Measurements from ENCODE around the gene CFHR1.
"Not testable (repeated sequence)": the region's sequence is repeated elsewhere in the genome, so short reads cannot be mapped to it uniquely, and the experiment has no call there.

CFHR1 gene

DNA sequence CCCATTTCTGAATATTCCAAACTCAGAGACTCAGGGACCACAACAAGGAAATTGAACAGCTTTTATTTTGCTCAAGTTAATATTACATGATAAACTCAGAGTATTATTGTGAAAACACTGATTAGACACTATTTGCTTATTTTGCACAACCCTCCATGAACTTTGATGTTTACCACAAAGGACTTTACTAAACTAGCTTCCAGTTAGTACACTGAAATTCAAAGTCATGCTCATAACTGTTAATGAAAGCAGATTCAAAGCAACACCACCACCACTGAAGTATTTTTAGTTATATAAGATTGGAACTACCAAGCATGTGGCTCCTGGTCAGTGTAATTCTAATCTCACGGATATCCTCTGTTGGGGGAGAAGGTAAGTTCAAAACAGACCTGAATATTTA, at the start of gene CFHR1:
Gene CFHR1 (plus strand): TSS at position 201 of the 400 bp plus-strand sequence. CDS start 114 bp downstream, at position 315.
- DNase-seq: not testable (repeated sequence)

DNA sequence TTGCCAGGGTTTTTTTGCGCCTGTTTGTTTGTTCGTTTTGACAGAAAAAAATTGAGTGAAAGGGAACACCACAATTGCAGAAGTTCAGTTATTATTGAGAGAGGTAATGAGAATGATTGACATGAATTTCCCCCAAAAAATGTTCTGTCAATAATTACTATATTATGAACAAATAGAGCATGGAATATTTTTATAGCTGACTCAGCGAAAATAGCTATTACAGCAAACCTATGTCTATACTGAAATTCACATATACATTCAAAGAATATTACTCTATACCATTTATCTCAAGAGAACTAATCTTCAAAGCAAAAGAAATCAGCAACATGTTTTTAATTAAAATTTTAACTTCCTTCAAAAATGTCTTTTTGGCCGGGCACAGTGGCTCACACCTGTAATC, 49.7 kb upstream of the CFHR1 start:
- DNase-seq: not testable (repeated sequence)

DNA sequence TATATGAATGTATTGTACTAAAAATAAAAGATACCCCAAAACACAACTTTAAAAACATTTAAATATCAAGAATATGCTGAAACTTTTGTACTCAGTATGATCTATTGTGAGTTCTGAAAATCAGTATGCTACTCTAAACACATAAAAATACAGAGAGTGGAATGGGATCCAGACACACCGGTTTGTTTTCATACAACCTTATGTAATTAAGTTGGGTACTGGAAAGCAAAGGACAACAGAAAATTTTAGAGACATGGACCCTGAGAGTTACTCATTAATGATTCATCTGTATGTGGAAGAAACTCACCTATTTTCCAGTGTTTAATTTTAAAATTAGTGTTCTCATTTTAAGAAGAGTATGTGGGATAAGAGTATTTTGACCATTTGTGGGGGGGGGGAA, 45.8 kb upstream of the CFHR1 start:
- DNase-seq: no peak

DNA sequence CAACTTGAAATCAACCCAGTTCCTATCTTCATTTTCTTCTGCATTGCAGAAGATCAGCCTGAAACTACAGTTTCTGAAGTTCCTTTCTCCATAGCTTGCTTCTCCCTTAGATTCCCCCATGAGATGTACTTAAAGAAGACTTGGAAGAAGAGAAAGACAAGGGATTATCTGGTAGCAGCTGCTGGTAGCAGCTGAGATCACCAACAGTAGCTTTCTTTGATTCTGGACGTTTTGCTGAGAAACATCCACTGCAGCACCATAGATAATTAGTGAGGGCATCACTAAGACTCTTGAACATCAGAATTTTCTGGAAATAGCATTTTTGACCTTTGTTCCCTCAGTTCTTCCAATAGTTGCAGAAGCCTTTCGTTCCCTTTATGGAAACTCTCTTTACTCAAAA, 45.4 kb upstream of the CFHR1 start:
- DNase-seq: no peak

DNA sequence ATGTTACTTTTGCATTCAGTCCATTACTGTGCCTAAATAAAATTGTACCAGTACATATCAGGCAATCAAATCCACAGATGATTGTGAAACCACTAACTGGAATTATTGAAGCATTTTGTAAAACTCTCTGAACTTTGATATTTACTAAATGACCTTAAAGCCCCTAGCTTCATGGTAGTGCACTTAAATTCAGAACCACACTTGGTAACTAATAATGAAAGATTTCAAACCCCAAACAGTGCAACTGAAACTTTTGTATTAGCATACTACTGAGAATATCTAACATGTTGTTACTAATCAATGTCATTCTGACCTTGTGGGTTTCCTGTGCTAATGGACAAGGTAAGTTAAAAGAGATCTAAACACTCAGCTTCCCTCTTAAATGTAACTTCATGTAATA, 44.9 kb upstream of the CFHR1 start, which contains the start of gene CFHR3:
Gene CFHR3 (plus strand): TSS at position 238 of the 400 bp plus-strand sequence. CDS start 47 bp downstream, at position 285.
- DNase-seq: no peak

DNA sequence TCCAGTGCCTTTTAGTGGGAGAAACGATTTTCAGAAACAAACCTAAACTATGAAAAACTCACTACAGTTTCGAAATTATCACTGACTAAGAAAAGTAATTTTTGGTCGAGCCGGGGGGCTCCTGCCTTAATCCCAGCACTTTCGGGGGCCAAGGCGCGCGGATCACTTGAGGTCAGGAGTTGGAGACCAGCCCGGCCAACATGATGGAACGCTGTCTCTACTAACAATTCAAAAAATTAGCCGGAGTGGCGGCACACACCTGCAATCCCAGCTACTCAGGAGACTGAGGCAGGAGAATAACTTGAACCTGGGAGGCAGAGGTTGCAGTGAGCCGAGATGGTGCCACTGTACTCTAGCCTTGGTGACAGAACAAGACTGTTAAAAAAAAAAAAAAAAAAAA, 41.9 kb upstream of the CFHR1 start:
- no peak for DNase-seq

DNA sequence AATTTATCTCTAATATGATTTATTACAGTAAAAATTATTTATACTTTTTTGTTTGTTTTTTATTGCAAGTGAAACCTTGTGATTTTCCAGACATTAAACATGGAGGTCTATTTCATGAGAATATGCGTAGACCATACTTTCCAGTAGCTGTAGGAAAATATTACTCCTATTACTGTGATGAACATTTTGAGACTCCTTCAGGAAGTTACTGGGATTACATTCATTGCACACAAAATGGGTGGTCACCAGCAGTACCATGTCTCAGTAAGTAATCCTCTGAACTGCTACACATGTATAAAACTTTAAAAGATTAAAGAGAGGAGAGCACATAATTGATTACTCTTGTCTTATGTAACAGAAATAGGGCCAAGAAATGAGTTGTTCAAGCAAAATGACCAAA, 40.4 kb upstream of the CFHR1 start:
- DNase-seq: no peak

DNA sequence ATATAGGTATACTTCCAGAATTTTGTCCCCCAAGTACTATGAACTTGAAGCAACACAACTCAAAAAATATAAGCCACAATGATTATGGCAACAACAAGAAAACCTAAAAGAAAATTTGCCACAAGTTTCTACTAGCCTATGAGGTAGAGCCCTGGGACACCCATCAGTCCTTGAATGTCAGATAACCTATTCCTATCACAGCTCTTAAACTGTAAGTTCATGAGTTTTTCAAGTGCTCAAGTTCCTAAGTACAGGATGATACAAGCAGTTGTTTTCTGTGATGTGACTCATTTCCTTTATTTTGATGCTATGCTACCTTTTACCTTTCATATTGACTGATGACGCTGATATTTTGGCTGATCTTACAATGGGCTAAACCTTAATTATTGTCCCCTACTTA, 28.3 kb upstream of the CFHR1 start:
- DNase-seq: not testable (repeated sequence)

DNA sequence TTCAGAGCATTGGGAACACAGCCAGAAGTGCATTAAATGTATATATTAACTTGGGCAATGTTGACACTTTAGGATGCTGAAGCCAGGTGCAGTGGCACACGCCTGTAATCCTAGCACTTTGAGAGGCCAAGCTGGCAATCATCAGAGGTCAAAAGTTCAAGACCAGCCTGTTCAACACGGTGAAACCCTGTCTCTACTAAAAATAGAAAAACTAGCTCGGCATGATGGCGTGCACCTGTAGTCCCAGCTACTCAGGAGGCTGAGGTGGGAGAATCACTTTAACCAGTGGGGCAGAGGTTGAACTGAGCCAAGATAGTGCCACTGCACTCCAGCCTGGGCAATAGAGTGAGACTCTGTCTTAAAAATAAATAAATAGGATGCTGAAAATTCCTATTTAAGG, 25.4 kb upstream of the CFHR1 start:
- not testable (repeated sequence) for DNase-seq

DNA sequence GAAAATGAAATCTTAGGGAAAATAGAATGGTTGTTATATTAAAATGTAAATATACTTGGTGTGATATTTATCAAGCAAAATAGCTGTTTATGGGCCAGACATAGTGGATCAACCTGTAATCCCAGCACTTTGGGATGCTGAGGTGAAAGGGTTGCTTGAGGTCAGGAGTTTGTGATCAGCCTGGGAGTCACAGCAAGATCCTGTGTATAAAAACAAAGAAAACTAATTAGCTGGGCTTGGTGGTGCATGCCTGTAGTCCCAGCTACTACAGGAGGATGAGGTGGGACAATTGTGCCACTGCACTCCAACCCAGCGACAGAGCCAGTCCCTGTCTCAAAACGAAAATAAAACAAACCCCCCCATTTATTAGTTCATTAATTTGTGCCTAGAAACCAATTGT, 21.6 kb upstream of the CFHR1 start:
- no peak for DNase-seq

DNA sequence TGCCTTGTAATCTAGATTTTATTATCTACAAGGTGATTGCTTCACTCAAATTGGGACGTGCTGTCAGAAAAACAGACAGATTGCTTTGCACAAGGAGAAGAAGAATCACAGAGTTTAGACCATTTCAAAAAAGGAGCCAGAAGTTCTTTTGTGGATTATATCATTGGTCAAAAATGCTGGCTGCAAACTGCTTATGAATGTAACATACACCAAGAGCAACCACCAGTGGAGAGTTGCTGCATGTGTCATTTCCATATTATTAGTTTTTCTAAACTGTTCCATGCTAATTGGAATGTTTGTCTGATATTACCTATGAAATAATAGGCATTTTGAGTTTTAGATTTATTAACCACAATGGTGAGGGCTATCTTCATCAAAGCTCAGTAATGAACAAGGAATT, 17.6 kb upstream of the CFHR1 start:
- not testable (repeated sequence) for DNase-seq

DNA sequence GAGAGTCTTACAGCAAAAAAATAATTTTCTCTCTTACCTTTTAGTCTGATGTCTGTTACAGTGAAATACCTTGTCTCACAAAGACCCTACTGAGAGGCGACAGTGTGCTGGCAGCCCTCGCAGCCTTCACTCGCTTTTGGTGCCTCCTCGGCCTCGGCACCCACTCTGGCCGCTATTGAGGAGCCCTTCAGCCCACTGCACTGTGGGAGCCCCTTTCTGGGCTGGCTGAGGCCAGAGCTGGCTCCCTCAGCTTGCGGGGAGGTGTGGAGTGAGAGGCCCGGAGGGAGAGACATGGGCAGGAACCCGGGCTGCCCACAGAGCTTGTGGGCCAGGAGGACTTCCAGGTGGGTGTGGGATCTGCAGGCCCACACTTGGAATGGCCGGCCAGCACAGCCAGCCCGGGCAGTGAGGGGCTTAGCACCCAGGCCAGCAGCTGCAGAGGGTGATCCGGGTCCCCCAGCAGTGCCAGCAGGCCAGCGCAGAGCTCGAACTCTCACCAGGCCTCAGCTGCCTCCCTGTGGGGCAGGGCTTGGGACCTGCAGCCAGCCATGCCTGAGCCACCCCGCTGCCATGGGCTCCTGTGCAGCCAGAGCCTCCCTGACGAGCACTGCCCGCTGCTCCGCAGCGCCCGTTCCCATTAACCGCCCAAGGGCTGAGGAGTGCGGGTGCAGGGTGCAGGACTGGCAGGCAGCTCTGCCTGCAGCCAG, 10.8 kb upstream of the CFHR1 start:
- no peak for DNase-seq

DNA sequence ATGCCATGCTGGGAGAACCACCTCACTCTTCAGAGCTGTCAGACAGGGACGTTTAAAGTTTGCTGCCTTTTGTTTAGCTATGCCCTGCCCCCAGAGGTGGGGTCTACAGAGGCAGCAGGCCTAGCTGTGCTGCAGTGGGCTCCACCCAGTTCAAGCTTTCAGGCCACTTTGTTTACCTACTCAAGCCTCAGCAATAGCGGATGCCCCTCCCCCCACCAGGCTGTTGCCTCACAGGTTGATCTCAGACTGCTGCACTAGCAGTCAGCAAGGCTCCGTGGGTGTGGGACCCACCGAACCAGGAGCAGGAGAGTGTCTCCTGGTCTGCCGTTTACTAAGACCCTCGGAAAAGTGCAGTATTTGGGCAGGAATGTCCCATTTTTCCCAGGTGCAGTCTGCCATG, 2.1 kb upstream of the CFHR1 start:
- DNase-seq: not testable (repeated sequence)

DNA sequence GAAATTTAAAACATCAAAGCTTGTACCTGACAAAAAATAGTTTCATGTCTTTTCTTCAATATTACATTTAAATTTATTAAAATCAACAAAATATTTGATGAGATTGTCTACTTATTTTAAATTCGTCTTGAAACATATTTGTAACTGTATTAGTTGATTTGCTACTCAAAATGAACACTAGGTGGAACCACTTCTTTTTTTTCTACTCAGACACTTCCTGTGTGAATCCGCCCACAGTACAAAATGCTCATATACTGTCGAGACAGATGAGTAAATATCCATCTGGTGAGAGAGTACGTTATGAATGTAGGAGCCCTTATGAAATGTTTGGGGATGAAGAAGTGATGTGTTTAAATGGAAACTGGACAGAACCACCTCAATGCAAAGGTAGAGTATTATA, 8.3 kb downstream of the CFHR1 start:
- DNase-seq: not testable (repeated sequence)

DNA sequence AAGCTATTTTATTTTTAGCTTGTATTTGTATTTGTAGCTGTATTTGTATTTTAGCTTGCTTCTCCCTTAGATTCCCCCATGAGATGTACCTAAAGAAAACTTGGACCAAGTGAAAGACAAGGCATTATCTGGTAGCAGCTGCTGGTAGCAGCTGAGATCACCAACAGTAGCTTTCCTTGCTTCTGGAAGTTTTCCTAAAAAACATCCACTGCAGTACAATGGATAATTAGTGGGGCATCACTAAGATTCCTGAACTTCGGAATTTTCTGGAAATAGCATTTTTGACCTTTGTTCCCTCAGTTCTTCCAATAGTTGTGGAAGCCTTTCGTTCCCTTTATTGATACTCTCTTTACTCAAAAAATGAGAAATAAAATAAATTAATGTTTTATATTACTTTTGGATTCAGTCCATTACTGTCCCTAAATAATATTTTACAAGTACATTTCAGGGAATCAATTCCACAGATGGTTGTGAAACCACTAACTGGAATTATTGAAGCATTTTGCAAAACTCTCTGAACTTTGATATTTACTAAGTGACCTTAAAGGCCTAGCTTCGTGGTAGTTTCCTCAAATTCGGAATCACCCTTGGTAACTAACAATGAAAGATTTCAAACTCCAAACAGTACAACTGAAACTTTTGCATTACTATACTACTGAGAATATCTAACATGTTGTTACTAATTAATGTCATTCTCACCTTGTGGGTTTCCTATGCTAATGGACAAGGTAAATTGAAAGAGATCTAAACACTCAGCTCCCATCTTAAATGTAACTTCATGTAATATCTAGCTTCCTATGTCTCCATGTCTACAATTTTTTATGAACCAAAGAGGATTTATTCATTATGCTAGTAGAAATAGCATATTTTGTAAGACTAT, 30.3 kb downstream of the CFHR1 start:
- DNase-seq: not testable (repeated sequence)

DNA sequence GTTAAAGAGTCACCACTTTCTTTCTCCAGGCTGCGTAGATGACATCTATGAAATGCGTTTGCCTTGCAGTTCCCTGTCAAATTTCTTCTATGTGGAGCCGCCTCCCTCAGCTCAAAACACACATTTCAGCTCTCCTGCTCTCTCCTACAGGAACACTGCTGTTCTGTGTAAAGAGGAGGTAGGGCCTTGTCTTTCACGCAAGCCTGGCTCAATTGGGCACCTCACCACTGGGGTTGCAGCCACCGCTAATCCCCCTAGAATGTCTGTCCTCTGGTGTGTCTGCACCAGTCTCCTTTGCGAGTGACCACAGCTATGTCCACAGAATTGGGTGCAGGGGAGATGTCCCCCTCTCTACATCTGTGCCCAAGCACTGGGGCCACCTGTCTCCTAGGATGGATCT, 36.5 kb downstream of the CFHR1 start:
- DNase-seq: no peak

DNA sequence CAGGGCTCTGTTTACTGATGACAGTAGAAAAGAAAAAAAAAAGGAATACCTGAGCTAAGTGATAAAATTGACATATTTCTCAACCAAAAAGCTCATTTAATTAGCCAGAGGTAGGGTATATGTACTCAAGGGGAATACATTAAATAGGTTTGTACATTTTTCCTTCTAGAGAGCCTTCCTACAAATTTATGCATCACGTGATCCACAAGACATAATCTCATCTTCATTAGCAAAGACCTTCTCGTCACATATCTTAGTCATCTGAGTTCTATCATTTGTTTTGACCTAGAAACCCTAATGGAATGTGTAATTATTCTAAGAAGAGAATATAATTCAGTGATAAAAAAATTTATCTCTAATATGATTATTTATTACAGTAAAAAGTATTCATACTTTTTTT, 37.7 kb downstream of the CFHR1 start:
- DNase-seq: no peak

DNA sequence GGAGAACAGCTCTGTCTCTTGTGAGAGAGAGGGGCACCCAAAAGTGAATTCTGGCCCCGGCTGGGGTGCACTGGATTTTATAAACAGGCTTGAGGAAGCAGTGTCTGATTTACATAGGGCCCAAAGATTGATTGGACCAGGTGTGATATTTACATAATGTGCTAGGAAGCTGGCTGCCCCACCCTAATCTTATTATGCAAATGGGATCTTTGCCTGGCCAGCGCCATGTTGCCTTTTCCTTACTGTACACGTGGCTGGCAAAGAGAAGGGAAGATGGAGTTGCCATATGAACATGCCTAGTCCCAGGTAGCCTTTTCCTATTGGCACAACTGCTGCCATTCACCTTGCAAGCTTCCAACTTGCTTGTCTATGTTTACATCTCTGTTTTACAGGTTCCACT, 39.3 kb downstream of the CFHR1 start:
- no peak for DNase-seq

DNA sequence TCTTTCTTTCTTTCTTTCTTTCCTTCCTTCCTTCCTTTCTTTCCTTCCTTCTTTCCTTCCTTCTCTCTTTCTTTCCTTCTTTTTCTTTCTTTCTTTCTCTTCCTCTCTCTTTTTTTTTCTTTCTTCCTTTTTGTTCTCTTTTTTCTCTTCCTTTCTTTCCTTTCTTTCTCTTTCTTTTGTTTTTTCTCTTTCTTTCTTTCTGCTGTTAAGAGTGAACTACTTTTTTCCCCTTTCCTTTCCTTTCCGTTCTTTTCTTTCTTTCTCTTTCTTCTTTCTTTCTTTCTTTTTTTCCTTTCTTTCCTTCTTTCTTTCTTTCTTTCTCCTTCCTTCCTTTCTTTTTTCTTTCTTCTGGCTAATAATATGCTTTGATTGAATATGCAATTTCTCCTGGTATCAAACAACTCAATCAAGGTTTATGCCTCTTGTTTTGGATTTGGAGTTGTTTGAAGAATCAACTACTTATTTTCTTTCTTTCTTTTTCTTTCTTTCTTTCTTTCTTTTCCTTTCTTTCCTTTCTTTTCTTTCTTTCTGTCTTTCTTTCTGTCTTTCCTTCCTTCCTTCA, 40.9 kb downstream of the CFHR1 start:
- no peak for DNase-seq

DNA sequence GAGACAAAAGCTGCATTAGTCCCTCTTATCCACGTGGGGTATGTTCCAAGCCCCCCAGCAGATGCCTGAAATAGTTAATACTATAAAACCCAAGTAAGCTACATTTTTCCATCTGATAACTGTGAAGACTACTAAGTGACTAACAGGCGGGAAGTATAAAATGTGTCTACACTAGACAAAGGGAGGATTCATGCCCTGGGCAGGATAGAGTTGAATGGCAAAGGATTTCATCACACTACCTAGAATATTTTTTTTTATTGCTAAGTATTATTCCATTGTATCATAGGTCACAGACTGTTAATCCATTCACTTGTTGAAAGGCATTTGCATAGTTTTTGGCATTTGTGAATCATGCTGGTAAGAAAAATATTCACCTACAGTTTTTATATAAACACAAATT, 41.9 kb downstream of the CFHR1 start:
- DNase-seq: no peak

DNA sequence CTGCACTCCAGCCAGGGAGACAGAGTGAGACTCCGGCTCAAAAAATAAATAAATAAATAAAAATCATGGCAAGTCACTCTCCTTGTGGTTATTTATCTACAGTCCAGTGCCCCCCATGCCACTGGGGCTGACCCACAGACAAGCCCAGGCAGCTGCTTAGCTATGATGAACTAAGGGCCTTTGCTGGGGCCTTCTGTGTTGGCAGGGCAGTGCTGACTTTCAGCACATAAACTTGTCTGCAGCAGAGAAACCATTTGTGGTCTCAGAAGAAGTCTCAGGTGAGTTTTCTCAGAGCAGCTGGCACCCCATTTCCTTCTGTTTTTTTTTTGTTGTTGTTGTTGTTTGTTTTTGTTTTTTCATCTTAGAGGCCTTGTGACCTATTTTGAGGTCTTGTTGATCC, 47.4 kb downstream of the CFHR1 start:
- DNase-seq: no peak

DNA sequence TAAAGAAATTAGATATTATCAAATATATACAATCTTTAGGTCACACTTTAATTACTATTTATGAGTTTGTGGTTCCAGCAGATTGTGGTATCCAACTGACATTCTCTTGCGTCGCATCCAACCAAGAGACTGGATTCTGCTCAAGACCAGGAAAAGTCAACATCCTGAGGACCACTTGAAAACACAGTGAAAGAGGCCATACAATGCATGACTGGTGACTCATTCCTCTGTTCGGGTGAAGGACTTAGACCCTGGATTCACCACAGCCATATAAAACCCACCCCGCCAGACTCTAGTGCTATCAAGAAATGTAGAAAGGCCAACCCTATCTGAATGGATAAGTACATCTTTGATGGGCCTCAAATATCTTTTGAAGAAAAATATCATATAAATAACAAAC, 53.9 kb downstream of the CFHR1 start:
- DNase-seq: no peak

DNA sequence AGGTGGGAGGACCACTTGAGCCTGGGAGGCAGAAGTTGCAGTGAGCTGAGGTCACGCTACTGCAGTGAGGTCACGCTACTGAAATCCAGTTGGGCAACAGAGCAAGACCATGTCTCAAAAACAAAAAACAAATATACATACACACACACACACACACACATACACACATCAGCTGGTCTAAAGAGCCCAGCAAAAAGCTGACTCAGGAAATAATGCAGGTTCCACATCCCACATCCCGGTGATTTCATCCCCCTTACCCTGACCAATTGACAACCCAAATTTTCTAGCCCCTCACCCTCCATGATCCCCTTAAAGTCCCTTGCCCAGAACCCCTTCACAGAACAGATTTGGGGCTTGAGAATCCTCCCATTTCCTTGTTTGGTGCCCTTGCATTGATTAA, 56.4 kb downstream of the CFHR1 start:
- DNase-seq: no peak

DNA sequence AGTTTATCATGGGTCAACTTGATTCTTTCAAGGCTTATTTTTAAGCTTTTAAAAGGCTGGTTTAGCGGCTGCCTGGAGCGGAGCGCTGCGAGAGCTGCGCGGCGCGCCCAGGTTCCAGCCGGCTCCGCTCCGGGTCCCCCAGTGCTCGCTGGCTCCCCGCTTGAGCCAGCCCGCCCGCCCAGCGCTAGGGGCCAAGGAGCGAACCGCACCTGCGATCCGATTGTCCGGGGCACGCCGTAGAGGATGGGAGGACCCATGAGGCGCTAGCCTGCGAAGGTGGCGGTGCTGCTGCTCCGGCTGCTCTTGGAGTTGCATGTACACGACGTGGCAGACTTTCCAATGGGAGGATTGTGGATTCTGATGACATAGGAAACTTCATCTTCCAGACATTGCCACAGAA, 58.4 kb downstream of the CFHR1 start:
- no peak for DNase-seq
